Measurements from ENCODE around the gene ZSCAN31.

DNA sequence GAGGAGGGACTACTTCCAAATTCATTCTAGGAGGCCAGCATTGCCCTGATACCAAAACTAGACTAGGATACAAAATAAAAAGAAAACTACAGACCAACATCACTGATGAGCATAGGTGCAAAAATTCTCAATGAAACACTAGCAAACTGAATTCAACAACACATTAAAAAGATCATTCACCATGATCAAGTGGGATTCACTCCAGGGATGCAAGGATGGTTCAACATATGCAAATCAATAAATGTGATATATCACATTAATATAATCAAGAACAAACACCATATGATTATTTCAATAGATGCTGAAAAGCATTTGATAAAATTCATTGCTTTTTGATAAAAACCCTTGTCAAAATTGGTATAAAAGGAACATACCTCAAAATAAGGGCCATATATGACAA, 44.4 kb downstream of the ZSCAN31 start:
- TF ChIP-seq, protein P1, sequence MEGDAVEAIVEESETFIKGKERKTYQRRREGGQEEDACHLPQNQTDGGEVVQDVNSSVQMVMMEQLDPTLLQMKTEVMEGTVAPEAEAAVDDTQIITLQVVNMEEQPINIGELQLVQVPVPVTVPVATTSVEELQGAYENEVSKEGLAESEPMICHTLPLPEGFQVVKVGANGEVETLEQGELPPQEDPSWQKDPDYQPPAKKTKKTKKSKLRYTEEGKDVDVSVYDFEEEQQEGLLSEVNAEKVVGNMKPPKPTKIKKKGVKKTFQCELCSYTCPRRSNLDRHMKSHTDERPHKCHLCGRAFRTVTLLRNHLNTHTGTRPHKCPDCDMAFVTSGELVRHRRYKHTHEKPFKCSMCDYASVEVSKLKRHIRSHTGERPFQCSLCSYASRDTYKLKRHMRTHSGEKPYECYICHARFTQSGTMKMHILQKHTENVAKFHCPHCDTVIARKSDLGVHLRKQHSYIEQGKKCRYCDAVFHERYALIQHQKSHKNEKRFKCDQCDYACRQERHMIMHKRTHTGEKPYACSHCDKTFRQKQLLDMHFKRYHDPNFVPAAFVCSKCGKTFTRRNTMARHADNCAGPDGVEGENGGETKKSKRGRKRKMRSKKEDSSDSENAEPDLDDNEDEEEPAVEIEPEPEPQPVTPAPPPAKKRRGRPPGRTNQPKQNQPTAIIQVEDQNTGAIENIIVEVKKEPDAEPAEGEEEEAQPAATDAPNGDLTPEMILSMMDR (IDR thresholded peaks at IDR 0.05), result no peak
- no peak for TF ChIP-seq POLR2A (IDR thresholded peaks at IDR 0.05)

Data from thyroid gland (tissue), 4 donors.